Caco-2 (cell line): ENCODE results near the gene PDGFA. TPM values are rescaled to one million over a fixed set of nuclear protein-coding genes. Genes with fewer than 3 reads are reported as not detected.

Experiments
- BruUV-seq: library from RNA; stranded (reverse); fragments of 400-500 nt; replicated peaks from 2 replicates; lab custom pipeline; 2021; lab: Mats Ljungman, UMichigan
- CTCF ChIA-PET: fragments of 300-600 bp; sonication (Branson Sonifier 250); formaldehyde crosslinking; loops from one replicate; lab custom pipeline; 2022; ENCODE audit warnings: antibody characterized with exemption; lab: Charles Lee
- POLR2A ChIA-PET: fragments of 300-600 bp; sonication (Branson Sonifier 250); formaldehyde crosslinking; loops from one replicate; lab custom pipeline; 2022; ENCODE audit warnings: antibody characterized with exemption; lab: Charles Lee
- DNase-seq, 2 experiments: peaks; one replicate each; pipeline versions ENCODE4 v3.0.0 to v3.0.0-alpha.2; 2020 to 2022
- H3K27me3 ChIP-seq: replicated peaks from 2 replicates; pipeline ENCODE4 v1.6.0; 2011; ENCODE audit warnings: low read length; ENCODE audit not compliant: control insufficient read depth, insufficient read depth
- H3K36me3 ChIP-seq: 2 replicates; pipeline ENCODE4 v1.5.1; 2011; ENCODE audit warnings: low read length; ENCODE audit not compliant: control insufficient read depth, insufficient read depth
- H3K4me1 ChIP-seq: fragments of 250-450 bp; sonication (Bioruptor Pico); 2 replicates; pipeline ENCODE4 v1.5.1; 2020; ENCODE audit warnings: mild to moderate bottlenecking
- H3K4me3 ChIP-seq: 2 replicates; pipeline ENCODE4 v1.5.1; 2011; ENCODE audit warnings: low read depth, mild to moderate bottlenecking, control low read depth, low read length
- H3K9me3 ChIP-seq: fragments of 250-450 bp; sonication (Bioruptor Pico); 2 replicates; pipeline ENCODE4 v1.5.1; 2020; ENCODE audit warnings: mild to moderate bottlenecking, moderate library complexity
- H3K27ac Mint-ChIP-seq: one replicate; pipeline ENCODE4 v1.8.0; 2022; ENCODE audit warnings: mixed read lengths; ENCODE audit not compliant: unreplicated experiment
- H3K27me3 Mint-ChIP-seq: one replicate; pipeline ENCODE4 v1.8.0; 2022; ENCODE audit warnings: mixed read lengths; ENCODE audit not compliant: insufficient read depth, unreplicated experiment
- H3K36me3 Mint-ChIP-seq: one replicate; pipeline ENCODE4 v1.8.0; 2022; ENCODE audit warnings: mild to moderate bottlenecking, mixed read lengths; ENCODE audit not compliant: insufficient read depth, unreplicated experiment
- H3K4me1 Mint-ChIP-seq: one replicate; pipeline ENCODE4 v1.8.0; 2022; ENCODE audit warnings: low read depth, mixed read lengths; ENCODE audit not compliant: unreplicated experiment
- H3K4me3 Mint-ChIP-seq: one replicate; pipeline ENCODE4 v1.8.0; 2022; ENCODE audit warnings: mild to moderate bottlenecking, moderate library complexity, mixed read lengths; ENCODE audit not compliant: unreplicated experiment
- H3K9me3 Mint-ChIP-seq: one replicate; pipeline ENCODE4 v1.8.0; 2022; ENCODE audit warnings: mixed read lengths; ENCODE audit not compliant: unreplicated experiment
- CTCF ChIP-seq, 2 experiments: fragments of 200-600 bp in 1 of 2; IDR thresholded peaks; 1 replicate in 1 of 2; 2 replicates in 1 of 2; pipeline versions ENCODE4 v1.5.1 to v1.8.0; 2011 to 2022; ENCODE audit warnings: antibody characterized with exemption in 1 of 2, control low read depth in 1 of 2, inconsistent platforms in 1 of 2, low read depth in 1 of 2, low read length in 1 of 2, mild to moderate bottlenecking in 1 of 2, moderate library complexity in 1 of 2; ENCODE audit not compliant: insufficient read depth in 1 of 2, severe bottlenecking in 1 of 2, unreplicated experiment in 1 of 2
- intact Hi-C: fragments of 100-400 bp; cut with micrococcal nuclease; formaldehyde crosslinking; loops from one replicate; pipeline ENCODE4 v1.10.0; 2022; ENCODE audit not compliant: unreplicated experiment
- total RNA-seq: library from RNA; stranded (reverse); gene quantifications from 2 replicates; pipeline ENCODE4 v1.2.3, GENCODE V29; 2022

Gene PDGFA
- total RNA-seq, 1 experiment from 2014 or later, result 78.5 TPM

- BruUV-seq, result no TSS peak
Observed at GRCh38 chr7:557558-557881, 37.9 kb upstream of the PDGFA start.

GRCh38 chr7:556837-557557 lies 37.4 kb upstream of the PDGFA start:
- CTCF ChIA-PET, result no interaction called here
- Histone ChIP-seq H3K9me3 (0 out of 2 replicates have a peak, but pooled peaks cover 3% of the 10 kb centered on the region), H3K4me3 (no peak overlapping the region), H3K36me3 (no peaks in the 10 kb centered on the region), H3K27me3 (no peaks in the 10 kb centered on the region), H3K4me1 (no peaks in the 10 kb centered on the region)
- intact Hi-C loops, result no loop called here
- POLR2A ChIA-PET, result no interaction called here
- no TSS peak for BruUV-seq
- Mint-ChIP-seq H3K27ac (no peak overlapping the region), H3K4me3 (no peak overlapping the region), H3K4me1 (no peaks in the 10 kb centered on the region), H3K27me3 (no peaks in the 10 kb centered on the region), H3K9me3 (no peaks in the 10 kb centered on the region), H3K36me3 (peaks cover 8% of the 10 kb centered on the region)
- TF ChIP-seq CTCF (IDR thresholded peaks at IDR 0.05; ENCODE audit: insufficient read depth in 1 of 2, low read depth in 1 of 2, low read length in 1 of 2, severe bottlenecking in 1 of 2, unreplicated experiment in 1 of 2), result no peak
- DNase-seq, result no peak

More at GRCh38 chr7:557558-557881, 37.9 kb upstream of the PDGFA start:
- no peak overlapping the region for H3K27ac Mint-ChIP-seq
- no peaks in the 10 kb centered on the region for H3K27me3 ChIP-seq
- no peak overlapping the region for H3K4me3 Mint-ChIP-seq
- intact Hi-C loops, result no loop called here
- no peaks in the 10 kb centered on the region for H3K4me1 Mint-ChIP-seq
- H3K4me3 ChIP-seq, result no peak overlapping the region
- POLR2A ChIA-PET, result no interaction called here
- CTCF ChIA-PET, result no interaction called here
- no peaks in the 10 kb centered on the region for H3K4me1 ChIP-seq
- 0 out of 2 replicates have a peak, but pooled peaks cover 3% of the 10 kb centered on the region for H3K9me3 ChIP-seq
- DNase-seq, result no peak
- no peaks in the 10 kb centered on the region for H3K36me3 ChIP-seq
- TF ChIP-seq CTCF (IDR thresholded peaks at IDR 0.05; ENCODE audit: insufficient read depth in 1 of 2, low read depth in 1 of 2, low read length in 1 of 2, severe bottlenecking in 1 of 2, unreplicated experiment in 1 of 2), result no peak
- H3K27me3 Mint-ChIP-seq, result no peaks in the 10 kb centered on the region
- H3K9me3 Mint-ChIP-seq, result no peaks in the 10 kb centered on the region
- H3K36me3 Mint-ChIP-seq, result peaks cover 8% of the 10 kb centered on the region

- DNase-seq, result no peak
- no peak overlapping the region for H3K4me3 ChIP-seq
- intact Hi-C loops, result no loop called here
- H3K36me3 ChIP-seq, result no peaks in the 10 kb centered on the region
- no peak overlapping the region for H3K4me3 Mint-ChIP-seq
- no peaks in the 10 kb centered on the region for H3K27me3 ChIP-seq
- CTCF ChIA-PET, result no interaction called here
- peaks cover 7% of the 10 kb centered on the region for H3K36me3 Mint-ChIP-seq
- no peak overlapping the region for H3K27ac Mint-ChIP-seq
- no TSS peak for BruUV-seq
- H3K9me3 Mint-ChIP-seq, result no peaks in the 10 kb centered on the region
- no peaks in the 10 kb centered on the region for H3K27me3 Mint-ChIP-seq
- no peaks in the 10 kb centered on the region for H3K4me1 Mint-ChIP-seq
- no peaks in the 10 kb centered on the region for H3K4me1 ChIP-seq
- TF ChIP-seq CTCF (IDR thresholded peaks at IDR 0.05; ENCODE audit: insufficient read depth in 1 of 2, low read depth in 1 of 2, low read length in 1 of 2, severe bottlenecking in 1 of 2, unreplicated experiment in 1 of 2), result no peak
- POLR2A ChIA-PET, result no interaction called here
- H3K9me3 ChIP-seq, result 0 out of 2 replicates have a peak, but pooled peaks cover 3% of the 10 kb centered on the region
Observed at GRCh38 chr7:556291-556826, 36.7 kb upstream of the PDGFA start.
